H9 (cell line): ENCODE results near the gene JARID2. TPM values are rescaled to one million over a fixed set of nuclear protein-coding genes. Genes with fewer than 3 reads are reported as not detected.
A peak's percentile ranks its signal among the peaks of the same experiment; 100 is the strongest.

Experiments used
- DNase-seq: peaks from one replicate; pipeline ENCODE4 v3.0.0-alpha.2; 2017
- H2AFZ ChIP-seq: one replicate; pipeline ENCODE4 v1.6.1; 2013; ENCODE audit warnings: mild to moderate bottlenecking, low read length, control low read depth, moderate library complexity
- H2AK5ac ChIP-seq: 2 replicates; pipeline ENCODE4 v1.6.1; 2013; ENCODE audit warnings: low read length, control low read depth, mixed read lengths; ENCODE audit not compliant: insufficient read length
- H2BK120ac ChIP-seq: one replicate; pipeline ENCODE4 v1.6.1; 2013; ENCODE audit warnings: low read depth, mild to moderate bottlenecking, low read length, control low read depth, inconsistent platforms; ENCODE audit not compliant: poor library complexity, severe bottlenecking
- H2BK12ac ChIP-seq: 2 replicates; pipeline ENCODE4 v1.6.1; 2013; ENCODE audit warnings: low read length, control low read depth, mixed read lengths, low read depth; ENCODE audit not compliant: insufficient read length
- H2BK15ac ChIP-seq: 2 replicates; pipeline ENCODE4 v1.6.1; 2013; ENCODE audit warnings: low read depth, low read length, control low read depth
- H2BK20ac ChIP-seq: one replicate; pipeline ENCODE4 v1.6.1; 2013; ENCODE audit warnings: low read depth, mild to moderate bottlenecking, low read length, control low read depth, inconsistent platforms; ENCODE audit not compliant: poor library complexity, severe bottlenecking
- H2BK5ac ChIP-seq: 2 replicates; pipeline ENCODE4 v1.6.1; 2013; ENCODE audit warnings: low read length, control low read depth, mixed read lengths; ENCODE audit not compliant: insufficient read length
- H3K14ac ChIP-seq: 2 replicates; pipeline ENCODE4 v1.6.1; 2013; ENCODE audit warnings: low read length, control low read depth; ENCODE audit not compliant: insufficient read depth
- H3K18ac ChIP-seq: 2 replicates; pipeline ENCODE4 v1.6.1; 2013; ENCODE audit warnings: low read depth, mild to moderate bottlenecking, mixed read lengths, low read length, control low read depth; ENCODE audit not compliant: insufficient read length
- H3K23ac ChIP-seq: 2 replicates; pipeline ENCODE4 v1.6.1; 2013; ENCODE audit warnings: low read length, control low read depth, mixed read lengths, low read depth; ENCODE audit not compliant: insufficient read length
- H3K23me2 ChIP-seq: 2 replicates; pipeline ENCODE4 v1.6.1; 2013; ENCODE audit warnings: low read depth, mild to moderate bottlenecking, mixed read lengths, low read length, control low read depth; ENCODE audit not compliant: insufficient read length, poor library complexity, severe bottlenecking
- H3K27ac ChIP-seq: 2 replicates; pipeline ENCODE4 v1.5.1; 2013; ENCODE audit warnings: low read length, control low read depth, mixed read lengths, low read depth; ENCODE audit not compliant: insufficient read length
- H3K27me3 ChIP-seq: 2 replicates; pipeline ENCODE4 v1.6.1; 2013; ENCODE audit warnings: low read length, control low read depth, inconsistent platforms; ENCODE audit not compliant: insufficient read depth
- H3K4ac ChIP-seq: 2 replicates; pipeline ENCODE4 v1.6.1; 2013; ENCODE audit warnings: low read depth, mild to moderate bottlenecking, control low read depth, inconsistent platforms, low read length, moderate library complexity
- H3K4me1 ChIP-seq: 2 replicates; pipeline ENCODE4 v1.6.1; 2013; ENCODE audit warnings: low read length, control low read depth, inconsistent platforms; ENCODE audit not compliant: insufficient read depth
- H3K4me2 ChIP-seq: 2 replicates; pipeline ENCODE4 v1.6.1; 2013; ENCODE audit warnings: low read length, control low read depth, mixed read lengths; ENCODE audit not compliant: insufficient read length, insufficient read depth
- H3K56ac ChIP-seq: 2 replicates; pipeline ENCODE4 v1.6.1; 2013; ENCODE audit warnings: low read depth, mild to moderate bottlenecking, mixed read lengths, low read length, control low read depth; ENCODE audit not compliant: insufficient read length
- H3K79me1 ChIP-seq: 2 replicates; pipeline ENCODE4 v1.6.1; 2013; ENCODE audit warnings: low read depth, mild to moderate bottlenecking, moderate library complexity, low read length, control low read depth, inconsistent platforms; ENCODE audit not compliant: insufficient read depth, poor library complexity, severe bottlenecking
- H3K79me2 ChIP-seq: 2 replicates; pipeline ENCODE4 v1.6.1; 2013; ENCODE audit warnings: low read length, control low read depth, inconsistent platforms; ENCODE audit not compliant: insufficient read depth
- H3K9ac ChIP-seq: 2 replicates; pipeline ENCODE4 v1.6.1; 2013; ENCODE audit warnings: low read length, control low read depth, mixed read lengths; ENCODE audit not compliant: insufficient read length; ENCODE audit errors: extremely low read depth
- H3K9me3 ChIP-seq: one replicate; pipeline ENCODE4 v1.6.1; 2013; ENCODE audit warnings: low read depth, low read length, inconsistent platforms; ENCODE audit not compliant: control insufficient read depth
- H3T11ph ChIP-seq: one replicate; pipeline ENCODE4 v1.6.1; 2013; ENCODE audit warnings: mild to moderate bottlenecking, low read length, control low read depth, inconsistent platforms
- H4K20me1 ChIP-seq: one replicate; pipeline ENCODE4 v1.6.1; 2013; ENCODE audit not compliant: control insufficient read depth, insufficient read length, insufficient read depth
- H4K5ac ChIP-seq: 2 replicates; pipeline ENCODE4 v1.6.1; 2013; ENCODE audit warnings: low read depth, mild to moderate bottlenecking, mixed read lengths, low read length, control low read depth; ENCODE audit not compliant: insufficient read length
- H4K8ac ChIP-seq: replicated peaks from 2 replicates; pipeline ENCODE4 v1.6.1; 2013; ENCODE audit warnings: low read length, control low read depth, mixed read lengths, low read depth; ENCODE audit not compliant: insufficient read length
- H4K91ac ChIP-seq: 2 replicates; pipeline ENCODE4 v1.6.1; 2013; ENCODE audit warnings: low read depth, mild to moderate bottlenecking, moderate library complexity, mixed read lengths, low read length, control low read depth; ENCODE audit not compliant: insufficient read length
- H3K27ac Mint-ChIP-seq, 3 experiments: 2 replicates in 2 of 3; 3 replicates in 1 of 3; pipeline ENCODE4 v1.8.0; 2020 to 2021; ENCODE audit warnings: mixed read lengths in 3 of 3, mild to moderate bottlenecking in 1 of 3, moderate library complexity in 1 of 3
- H3K27me3 Mint-ChIP-seq: 2 replicates; pipeline ENCODE4 v1.8.0; 2021; ENCODE audit warnings: low read depth, mild to moderate bottlenecking, moderate library complexity, mixed read lengths
- H3K36me3 Mint-ChIP-seq, 3 experiments: 2 replicates in 2 of 3; 3 replicates in 1 of 3; pipeline ENCODE4 v1.8.0; 2020 to 2021; ENCODE audit warnings: low read depth in 3 of 3, mixed read lengths in 3 of 3; ENCODE audit not compliant: insufficient read depth in 1 of 3
- H3K4me1 Mint-ChIP-seq, 2 experiments: 2 replicates each; pipeline ENCODE4 v1.8.0; 2020; ENCODE audit warnings: mixed read lengths in 2 of 2
- H3K4me3 Mint-ChIP-seq, 2 experiments: 2 replicates in 1 of 2; 3 replicates in 1 of 2; pipeline ENCODE4 v1.8.0; 2020 to 2021; ENCODE audit warnings: mild to moderate bottlenecking in 2 of 2, mixed read lengths in 2 of 2, moderate library complexity in 1 of 2
- H3K9me3 Mint-ChIP-seq, 2 experiments: 2 replicates in 1 of 2; 3 replicates in 1 of 2; pipeline ENCODE4 v1.8.0; 2020; ENCODE audit warnings: mild to moderate bottlenecking in 2 of 2, mixed read lengths in 2 of 2, moderate library complexity in 1 of 2
- WGBS: extraction: QIAGEN DNeasy Blood & Tissue Kit; methylation state at CpG from one replicate; pipeline ENCODE4 v1.1.7; 2013; ENCODE audit warnings: missing lambda C conversion rate, low lambda C conversion rate, mixed read lengths; ENCODE audit not compliant: insufficient read length; ENCODE audit errors: extremely low coverage; 5-methylcytosine and 5-hydroxymethylcytosine counted together
- total RNA-seq: library from RNA; stranded (reverse); gene quantifications from 2 replicates; pipeline ENCODE4 v1.2.1, GENCODE V29; 2021
- TF ChIP-seq, protein P1 (sequence below): fragments of 200-600 bp; sonication (generic); conservative IDR thresholded peaks from 3 replicates; pipeline ENCODE4 v1.8.0; 2021; ENCODE audit warnings: antibody characterized with exemption, mild to moderate bottlenecking

Gene JARID2
- total RNA-seq, 1 experiment from 2014 or later = 174 TPM

DNA sequence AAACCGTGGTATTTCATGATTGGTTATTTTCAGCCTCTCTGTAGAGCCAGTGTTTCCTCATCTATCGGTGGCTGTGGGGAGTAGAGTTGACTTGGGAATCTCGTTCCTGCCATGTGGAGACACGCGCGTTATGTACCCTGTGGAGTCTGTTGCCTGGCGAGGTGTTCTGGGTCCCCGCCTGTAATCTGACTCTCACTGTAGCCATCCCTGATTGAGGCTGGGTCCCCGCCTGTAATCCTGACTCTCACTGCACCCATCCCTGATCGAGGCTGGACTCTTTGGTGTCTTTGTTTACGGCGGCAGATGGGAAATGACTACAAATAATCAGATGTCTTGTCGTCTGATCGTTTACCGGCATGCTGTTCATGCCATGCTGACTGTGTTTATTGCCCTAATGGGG lies 263.1 kb downstream of the JARID2 start:
- no peak overlapping the region for H3K4ac ChIP-seq
- H3K27me3 ChIP-seq = no peaks in the 10 kb centered on the region
- H3K27ac Mint-ChIP-seq = peak overlapping the region in 2 of 3 experiments; percentile 79 to 88; a peak in 3 of 7 replicates
- no peak overlapping the region for H3K9ac ChIP-seq
- H4K91ac ChIP-seq = no peak overlapping the region
- no CpG with 5 or more reads among the region's 15 CpGs for WGBS
- no peaks in the 10 kb centered on the region; the same call in 1 of the 2 replicates for H3K4me1 ChIP-seq
- H2AK5ac ChIP-seq = no peak overlapping the region
- H3K4me1 Mint-ChIP-seq = peaks cover 31% of the 10 kb centered on the region in 2 experiments
- no peak overlapping the region for H2BK12ac ChIP-seq
- H3K4me3 Mint-ChIP-seq = no peak overlapping the region
- H2BK120ac ChIP-seq = no peak overlapping the region
- H3K9me3 ChIP-seq = no peaks in the 10 kb centered on the region
- H4K20me1 ChIP-seq = no peaks in the 10 kb centered on the region
- no peak overlapping the region for H4K8ac ChIP-seq
- peaks cover 6% of the 10 kb centered on the region for H3K79me1 ChIP-seq
- no peak overlapping the region for H3T11ph ChIP-seq
- no peak overlapping the region for H2BK15ac ChIP-seq
- no peak overlapping the region for H3K4me2 ChIP-seq
- H3K36me3 Mint-ChIP-seq = peaks cover 78 to 96% (median 94%) of the 10 kb centered on the region in 3 experiments
- no peak overlapping the region for H3K56ac ChIP-seq
- no peaks in the 10 kb centered on the region for H3K9me3 Mint-ChIP-seq
- no peak overlapping the region for H3K23ac ChIP-seq
- H3K27me3 Mint-ChIP-seq = peaks cover 1% of the 10 kb centered on the region; the same call in 1 of the 2 replicates
- H3K79me2 ChIP-seq = peaks cover 10% of the 10 kb centered on the region; the same call in 1 of the 2 replicates
- no peaks in the 10 kb centered on the region for H3K23me2 ChIP-seq
- H3K27ac ChIP-seq = no peak overlapping the region
- H3K18ac ChIP-seq = no peak overlapping the region
- H2BK20ac ChIP-seq = no peak overlapping the region
- no peak for DNase-seq
- TF ChIP-seq, protein P1, sequence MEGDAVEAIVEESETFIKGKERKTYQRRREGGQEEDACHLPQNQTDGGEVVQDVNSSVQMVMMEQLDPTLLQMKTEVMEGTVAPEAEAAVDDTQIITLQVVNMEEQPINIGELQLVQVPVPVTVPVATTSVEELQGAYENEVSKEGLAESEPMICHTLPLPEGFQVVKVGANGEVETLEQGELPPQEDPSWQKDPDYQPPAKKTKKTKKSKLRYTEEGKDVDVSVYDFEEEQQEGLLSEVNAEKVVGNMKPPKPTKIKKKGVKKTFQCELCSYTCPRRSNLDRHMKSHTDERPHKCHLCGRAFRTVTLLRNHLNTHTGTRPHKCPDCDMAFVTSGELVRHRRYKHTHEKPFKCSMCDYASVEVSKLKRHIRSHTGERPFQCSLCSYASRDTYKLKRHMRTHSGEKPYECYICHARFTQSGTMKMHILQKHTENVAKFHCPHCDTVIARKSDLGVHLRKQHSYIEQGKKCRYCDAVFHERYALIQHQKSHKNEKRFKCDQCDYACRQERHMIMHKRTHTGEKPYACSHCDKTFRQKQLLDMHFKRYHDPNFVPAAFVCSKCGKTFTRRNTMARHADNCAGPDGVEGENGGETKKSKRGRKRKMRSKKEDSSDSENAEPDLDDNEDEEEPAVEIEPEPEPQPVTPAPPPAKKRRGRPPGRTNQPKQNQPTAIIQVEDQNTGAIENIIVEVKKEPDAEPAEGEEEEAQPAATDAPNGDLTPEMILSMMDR = no peak
- H3K14ac ChIP-seq = no peak overlapping the region
- H2BK5ac ChIP-seq = no peak overlapping the region
- H2AFZ ChIP-seq = no peak overlapping the region
- H4K5ac ChIP-seq = no peak overlapping the region
